ENCODE measurements around the gene ZCRB1. TPM values are rescaled to one million over a fixed set of nuclear protein-coding genes. Genes with fewer than 3 reads are reported as not detected.

The ZCRB1 gene
- total RNA-seq, 2 donors from 2014 or later, result 25.2 to 27.2 TPM

DNA sequence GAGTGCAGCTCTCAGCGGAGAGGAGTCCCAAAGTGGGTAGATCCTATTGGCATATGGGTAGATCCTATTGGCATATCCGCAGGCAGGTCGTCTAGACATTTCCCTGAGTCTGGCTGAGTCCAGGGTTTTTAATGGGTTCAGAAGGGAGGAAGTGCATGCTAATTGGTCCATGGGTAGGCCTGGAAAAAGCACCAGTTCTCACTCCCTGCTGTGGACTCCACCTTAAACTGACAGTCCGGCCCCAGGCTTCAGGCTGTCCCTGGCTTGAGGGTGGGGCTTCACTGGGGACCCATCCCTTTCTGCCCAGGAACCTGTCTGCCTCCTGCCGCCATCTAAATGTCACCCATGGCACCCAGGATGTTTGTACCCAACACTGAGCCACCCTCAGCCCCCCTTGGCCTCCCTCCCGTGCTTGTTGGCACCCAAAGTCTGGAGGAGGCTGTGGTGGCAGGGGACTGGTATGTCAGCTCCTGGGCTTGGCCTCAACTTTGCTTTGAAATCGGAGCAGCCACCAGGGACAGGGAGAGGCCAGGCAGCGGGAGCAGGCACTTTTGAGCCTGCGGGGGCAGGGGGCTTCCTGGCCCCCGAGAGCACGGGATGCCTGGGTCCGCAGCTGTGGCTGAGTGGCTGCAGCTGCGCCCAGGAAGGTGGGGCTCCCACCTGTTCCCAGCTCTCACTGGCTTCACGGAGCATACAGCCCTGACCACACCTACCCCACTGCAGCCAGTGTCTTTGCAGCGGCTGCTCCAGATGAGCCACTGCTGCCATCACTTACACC, 58.3 kb downstream of the ZCRB1 start:
- no peaks in the 10 kb centered on the region for H3K36me3 ChIP-seq
- H3K4me1 ChIP-seq (ENCODE audit: control insufficient read depth in 1 of 2, low read depth in 2 of 2), result no peaks in the 10 kb centered on the region
- H3K9me3 ChIP-seq, result no peaks in the 10 kb centered on the region
- no peak for ATAC-seq (ENCODE audit: insufficient number of reproducible peaks, low FRiP score, low read depth)
- no peak overlapping the region for H3K4me3 ChIP-seq
- no peak for TF ChIP-seq CTCF (IDR thresholded peaks at IDR 0.05)
- H3K27me3 ChIP-seq (replicated peaks; ENCODE audit: insufficient read depth), result no peaks in the 10 kb centered on the region
- DNase-seq (ENCODE audit: low spot score), result no peak
- no peak overlapping the region for H3K27ac ChIP-seq

- no peak for ATAC-seq (ENCODE audit: insufficient number of reproducible peaks, low FRiP score, low read depth)
These were observed 59.2 kb downstream of the ZCRB1 start for GRCh38 chr12:42266579-42267230.

DNA sequence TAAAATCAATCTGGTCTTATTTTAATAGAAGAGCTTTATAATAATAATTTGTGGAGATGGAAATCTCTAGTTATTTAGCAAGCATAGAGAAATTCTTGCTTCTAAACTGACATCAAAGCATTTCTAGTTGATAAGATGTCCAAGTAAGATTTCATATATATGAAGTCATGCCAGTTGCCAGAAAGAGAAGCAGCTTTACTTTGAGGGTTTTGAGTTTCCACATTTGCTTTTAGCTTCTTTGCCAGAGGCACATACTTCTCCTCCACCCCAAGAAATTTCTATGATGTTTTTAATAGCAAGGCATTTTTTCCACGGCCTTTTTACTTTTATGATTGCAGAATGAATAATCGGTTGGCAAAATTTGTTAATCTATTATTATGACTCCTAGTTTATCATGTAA, 63.6 kb downstream of the ZCRB1 start:
- no peaks in the 10 kb centered on the region for H3K9me3 ChIP-seq
- H3K4me3 ChIP-seq, result no peak overlapping the region
- DNase-seq (ENCODE audit: low spot score) (no peak), ATAC-seq (ENCODE audit: insufficient number of reproducible peaks, low FRiP score, low read depth) (no peak)
- no peaks in the 10 kb centered on the region for H3K36me3 ChIP-seq
- H3K4me1 ChIP-seq (ENCODE audit: control insufficient read depth in 1 of 2, low read depth in 2 of 2), result no peaks in the 10 kb centered on the region
- no peaks in the 10 kb centered on the region for H3K27me3 ChIP-seq (replicated peaks; ENCODE audit: insufficient read depth)
- TF ChIP-seq CTCF (IDR thresholded peaks at IDR 0.05), result no peak
- H3K27ac ChIP-seq, result no peak overlapping the region

More at GRCh38 chr12:42266579-42267230, 59.2 kb downstream of the ZCRB1 start:
- H3K4me1 ChIP-seq (ENCODE audit: control insufficient read depth in 1 of 2, low read depth in 2 of 2), result no peaks in the 10 kb centered on the region
- no peaks in the 10 kb centered on the region for H3K27me3 ChIP-seq (replicated peaks; ENCODE audit: insufficient read depth)
- no peak overlapping the region for H3K4me3 ChIP-seq
- no peaks in the 10 kb centered on the region for H3K9me3 ChIP-seq
- H3K27ac ChIP-seq, result no peak overlapping the region
- DNase-seq (ENCODE audit: low spot score), result no peak
- no peak for TF ChIP-seq CTCF (IDR thresholded peaks at IDR 0.05)
- no peaks in the 10 kb centered on the region for H3K36me3 ChIP-seq

Other genes with a start within 250 kb of the ZCRB1 start
- 10 to 100 TPM in 1 of 2 donors, 1 to 10 TPM in 1; 7.0 to 17.9 TPM for gene GXYLT1, start 181.2 kb downstream of the ZCRB1 start, total RNA-seq
- 10 to 100 TPM; 38.9 to 43.9 TPM for gene YAF2, start 87.8 kb downstream of the ZCRB1 start, total RNA-seq
- gene PPHLN1, start 73 bp upstream of the ZCRB1 start, total RNA-seq, result 10 to 100 TPM; 41.7 to 95.8 TPM